ENCODE results near the gene ABL1.

Gene ABL1

DNA sequence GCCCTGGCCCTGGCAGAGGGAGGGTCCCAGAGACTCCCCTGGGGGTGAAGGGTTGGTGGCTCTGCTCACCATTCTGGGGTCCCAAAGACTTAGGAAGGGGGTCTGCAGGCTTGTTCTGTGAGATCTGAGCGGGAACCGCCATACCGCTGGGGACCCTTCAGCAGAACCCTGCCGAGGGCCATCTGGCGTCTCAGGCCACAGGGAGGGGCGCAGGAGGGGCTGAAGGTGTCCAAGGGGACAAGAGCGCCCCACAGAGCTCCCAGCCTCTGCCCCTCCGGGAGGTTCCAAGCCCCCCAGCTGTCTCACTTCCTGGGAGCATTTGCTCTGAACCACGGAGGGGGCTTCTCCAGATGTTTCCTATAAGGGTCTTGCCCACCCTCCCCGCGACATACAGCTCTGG is 99.2 kb downstream of the ABL1 start:
- no peak overlapping the region for H3K4me3 ChIP-seq (ENCODE audit: low read depth, low read length)
- TF ChIP-seq, protein P1, sequence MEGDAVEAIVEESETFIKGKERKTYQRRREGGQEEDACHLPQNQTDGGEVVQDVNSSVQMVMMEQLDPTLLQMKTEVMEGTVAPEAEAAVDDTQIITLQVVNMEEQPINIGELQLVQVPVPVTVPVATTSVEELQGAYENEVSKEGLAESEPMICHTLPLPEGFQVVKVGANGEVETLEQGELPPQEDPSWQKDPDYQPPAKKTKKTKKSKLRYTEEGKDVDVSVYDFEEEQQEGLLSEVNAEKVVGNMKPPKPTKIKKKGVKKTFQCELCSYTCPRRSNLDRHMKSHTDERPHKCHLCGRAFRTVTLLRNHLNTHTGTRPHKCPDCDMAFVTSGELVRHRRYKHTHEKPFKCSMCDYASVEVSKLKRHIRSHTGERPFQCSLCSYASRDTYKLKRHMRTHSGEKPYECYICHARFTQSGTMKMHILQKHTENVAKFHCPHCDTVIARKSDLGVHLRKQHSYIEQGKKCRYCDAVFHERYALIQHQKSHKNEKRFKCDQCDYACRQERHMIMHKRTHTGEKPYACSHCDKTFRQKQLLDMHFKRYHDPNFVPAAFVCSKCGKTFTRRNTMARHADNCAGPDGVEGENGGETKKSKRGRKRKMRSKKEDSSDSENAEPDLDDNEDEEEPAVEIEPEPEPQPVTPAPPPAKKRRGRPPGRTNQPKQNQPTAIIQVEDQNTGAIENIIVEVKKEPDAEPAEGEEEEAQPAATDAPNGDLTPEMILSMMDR (IDR thresholded peaks at IDR 0.05; ENCODE audit: low read depth, low read length) = no peak

DNA sequence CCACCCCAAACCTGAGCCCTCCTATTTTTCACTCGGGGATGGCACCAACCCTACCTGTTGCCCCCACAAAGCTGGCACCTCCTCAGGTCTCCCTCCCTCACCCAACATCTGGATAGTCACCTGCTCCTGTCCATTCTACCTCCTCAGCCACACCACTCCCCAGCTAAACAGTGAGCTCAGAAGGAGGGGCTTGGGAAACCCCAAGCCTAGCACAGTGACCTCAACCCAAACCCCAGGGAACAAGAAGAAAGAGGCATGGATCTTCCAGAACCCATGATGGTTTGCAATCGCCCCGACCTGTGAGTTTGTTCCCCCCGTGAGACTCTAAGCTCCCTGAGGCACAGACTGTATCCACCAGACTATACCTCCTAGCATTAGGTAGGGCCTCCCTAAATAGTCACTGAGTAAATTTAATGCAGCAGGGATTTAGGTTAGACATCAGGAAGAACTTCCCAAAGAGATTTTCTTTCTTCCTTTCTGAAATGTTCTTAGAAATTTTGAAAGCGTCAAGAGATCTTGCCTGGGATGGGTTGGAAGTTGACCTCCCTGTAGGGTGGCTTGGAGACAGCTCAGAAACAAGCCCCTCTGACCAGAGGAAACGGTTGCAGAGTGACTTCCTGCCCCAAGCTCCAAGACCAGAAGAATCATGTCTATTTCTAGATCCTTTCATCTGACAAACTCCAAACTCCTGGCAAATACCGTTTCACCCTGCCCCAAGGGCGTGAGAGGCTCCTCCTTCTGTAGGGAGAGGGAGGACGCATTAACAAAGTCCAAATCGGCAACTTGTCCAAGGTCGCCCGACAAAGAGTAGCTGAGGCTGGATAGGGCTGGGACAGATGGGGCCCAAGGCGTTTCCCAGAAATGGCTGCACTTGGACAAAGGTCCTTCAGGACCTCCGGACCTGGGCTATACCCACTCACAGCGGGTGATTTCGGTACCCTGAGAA is 99.9 kb downstream of the ABL1 start:
- no peak overlapping the region for H3K4me3 ChIP-seq (ENCODE audit: low read depth, low read length)
- no peaks in the 10 kb centered on the region for H3K36me3 ChIP-seq
- no peaks in the 10 kb centered on the region for H3K9me3 ChIP-seq
- TF ChIP-seq, protein P1 (IDR thresholded peaks at IDR 0.05; ENCODE audit: low read depth, low read length) = no peak
- DNase-seq = no peak
- peaks cover 7% of the 10 kb centered on the region; the same call in 1 of the 2 replicates for H3K4me1 ChIP-seq
- H3K27me3 ChIP-seq = peaks cover 65% of the 10 kb centered on the region

More for the DNA sequence above, 99.2 kb downstream of the ABL1 start:
- Histone ChIP-seq H3K27me3 (peaks cover 59% of the 10 kb centered on the region), H3K9me3 (no peaks in the 10 kb centered on the region), H3K36me3 (no peaks in the 10 kb centered on the region), H3K4me1 (peaks cover 7% of the 10 kb centered on the region; the same call in 1 of the 2 replicates)
- DNase-seq = peak; percentile 16

DNA sequence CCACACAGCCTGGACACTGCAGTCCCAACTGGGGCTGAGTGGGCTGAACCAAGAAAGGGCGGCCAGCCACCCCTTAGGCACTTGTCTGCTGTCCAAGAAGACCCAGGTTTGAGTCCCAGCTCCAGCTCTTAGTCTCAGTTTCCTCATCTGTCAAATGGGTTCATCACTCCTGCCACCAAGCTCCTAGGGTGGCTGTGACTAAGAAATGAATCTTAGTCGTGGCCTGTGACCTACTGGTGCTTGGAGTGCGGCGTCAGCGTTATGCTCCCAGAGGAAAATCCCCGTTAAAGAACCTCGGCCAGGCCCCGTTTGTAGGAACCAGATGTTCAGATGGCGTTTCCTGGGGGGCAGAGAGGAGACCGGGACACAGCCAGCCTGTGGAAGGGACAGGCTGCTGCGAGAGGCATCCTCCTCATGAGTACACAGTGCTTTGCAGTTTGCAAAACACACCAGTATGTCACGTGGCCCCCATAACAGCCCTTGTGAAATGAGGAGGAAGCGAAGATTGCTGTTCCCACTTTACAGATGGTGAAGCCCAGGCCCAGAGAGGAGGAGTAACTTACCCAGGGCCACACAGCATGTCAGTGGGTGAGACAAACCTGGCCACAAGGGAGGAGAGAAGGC is 100.7 kb downstream of the ABL1 start:
- no peak for DNase-seq
- Histone ChIP-seq H3K4me3 (ENCODE audit: low read depth, low read length) (no peak overlapping the region), H3K9me3 (no peaks in the 10 kb centered on the region), H3K4me1 (peaks cover 7% of the 10 kb centered on the region; the same call in 1 of the 2 replicates), H3K27me3 (peaks cover 73% of the 10 kb centered on the region), H3K36me3 (no peaks in the 10 kb centered on the region)
- TF ChIP-seq, protein P1 (IDR thresholded peaks at IDR 0.05; ENCODE audit: low read depth, low read length) = no peak

DNA sequence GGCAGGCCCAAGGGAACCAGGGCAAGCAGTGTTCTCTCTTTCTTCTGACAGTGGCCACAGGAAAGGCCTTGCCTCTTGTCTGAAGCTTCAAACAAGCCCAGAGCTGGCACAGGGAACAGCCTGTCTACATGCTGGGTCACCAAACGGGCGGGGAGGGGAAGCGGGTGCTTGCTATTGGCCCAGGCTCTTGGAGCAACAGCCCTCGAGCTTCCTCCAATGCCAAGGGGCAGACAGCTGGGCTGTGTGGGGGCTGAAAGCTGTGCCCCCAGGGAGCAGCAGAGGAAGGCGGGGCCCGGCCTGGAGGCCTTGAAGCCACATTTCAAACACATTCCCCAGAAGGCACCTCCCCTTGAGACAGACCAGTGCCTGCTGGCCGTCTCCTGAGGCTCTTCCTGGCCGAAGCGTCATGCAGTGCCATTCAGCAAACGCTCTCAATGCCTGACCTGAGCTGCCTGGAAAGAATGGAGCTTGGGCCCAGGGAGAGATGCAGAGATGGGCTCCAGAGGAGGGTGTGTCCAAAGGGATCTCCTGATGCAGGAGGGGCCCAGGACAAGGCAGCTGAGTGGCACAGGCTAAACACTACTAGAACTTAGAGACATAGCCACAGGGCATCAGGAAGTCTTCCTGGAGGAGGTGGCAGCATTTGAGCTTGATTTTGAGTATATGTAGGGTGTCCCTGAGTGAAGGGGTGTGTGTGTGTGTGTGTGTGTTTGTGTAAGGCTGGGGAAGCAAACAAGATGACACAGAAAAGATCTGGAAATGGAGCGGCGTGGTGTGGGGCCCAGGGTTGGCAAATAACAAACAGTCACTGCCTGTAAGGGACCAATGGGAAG is 101.4 kb downstream of the ABL1 start:
- H3K4me1 ChIP-seq = peaks cover 7% of the 10 kb centered on the region; the same call in 1 of the 2 replicates
- no peak overlapping the region for H3K4me3 ChIP-seq (ENCODE audit: low read depth, low read length)
- TF ChIP-seq, protein P1 (IDR thresholded peaks at IDR 0.05; ENCODE audit: low read depth, low read length) = no peak
- H3K27me3 ChIP-seq = peaks cover 80% of the 10 kb centered on the region
- no peaks in the 10 kb centered on the region for H3K36me3 ChIP-seq
- DNase-seq = peak; percentile 34
- H3K9me3 ChIP-seq = no peaks in the 10 kb centered on the region

Data from BE2C (cell line).